ENCODE measurements around the gene KIFC3. TPM values are rescaled to one million over a fixed set of nuclear protein-coding genes. Genes with fewer than 3 reads are reported as not detected.

Gene KIFC3
- total and polyA plus RNA-seq, 2 of the 13 experiments (the other 11 are each of a cell fraction or from before 2014, with no cell fraction given) = 42.1 to 45.3 TPM

GRCh38 chr16:57802341-57803133, at the start of gene KIFC3 (continued):
- peak; percentile 71; the same call in 1 of the 2 replicates for TF ChIP-seq ZNF280D (CRISPR knock-in tag; IDR thresholded peaks at IDR 0.05)
- no peak for TF ChIP-seq AKNA (CRISPR knock-in tag; IDR thresholded peaks at IDR 0.05; ENCODE audit: borderline replicate concordance)
- TF ChIP-seq MAFF (IDR thresholded peaks at IDR 0.05; ENCODE audit: low read depth, low read length) = no peak
- peak; percentile 72 for TF ChIP-seq SP4 (CRISPR knock-in tag; IDR thresholded peaks at IDR 0.05)
- peak; percentile 33; the same call in 1 of the 2 replicates for TF ChIP-seq ZNF629 (CRISPR knock-in tag; conservative IDR thresholded peaks at IDR 0.05)
- TF ChIP-seq HDAC6 (IDR thresholded peaks at IDR 0.05; ENCODE audit: low read depth, low read length) = no peak
- no peak for TF ChIP-seq EHMT2 (IDR thresholded peaks at IDR 0.05; ENCODE audit: borderline replicate concordance, low read depth, low read length)
- no peak for TF ChIP-seq ZNF644 (CRISPR knock-in tag; IDR thresholded peaks at IDR 0.05; ENCODE audit: low read depth)
- no peak for TF ChIP-seq NCOA1 (CRISPR knock-in tag; IDR thresholded peaks at IDR 0.05)
- 0 out of 2 replicates have a peak, but pooled peaks have one; percentile 66 for TF ChIP-seq TEAD2 (CRISPR knock-in tag; IDR thresholded peaks at IDR 0.05)
- TF ChIP-seq ZNF24 (IDR thresholded peaks at IDR 0.05) = no peak
- no peak; the same call in 1 of the 2 replicates for TF ChIP-seq MIER2 (CRISPR knock-in tag; IDR thresholded peaks at IDR 0.05)
- TF ChIP-seq, protein P1, sequence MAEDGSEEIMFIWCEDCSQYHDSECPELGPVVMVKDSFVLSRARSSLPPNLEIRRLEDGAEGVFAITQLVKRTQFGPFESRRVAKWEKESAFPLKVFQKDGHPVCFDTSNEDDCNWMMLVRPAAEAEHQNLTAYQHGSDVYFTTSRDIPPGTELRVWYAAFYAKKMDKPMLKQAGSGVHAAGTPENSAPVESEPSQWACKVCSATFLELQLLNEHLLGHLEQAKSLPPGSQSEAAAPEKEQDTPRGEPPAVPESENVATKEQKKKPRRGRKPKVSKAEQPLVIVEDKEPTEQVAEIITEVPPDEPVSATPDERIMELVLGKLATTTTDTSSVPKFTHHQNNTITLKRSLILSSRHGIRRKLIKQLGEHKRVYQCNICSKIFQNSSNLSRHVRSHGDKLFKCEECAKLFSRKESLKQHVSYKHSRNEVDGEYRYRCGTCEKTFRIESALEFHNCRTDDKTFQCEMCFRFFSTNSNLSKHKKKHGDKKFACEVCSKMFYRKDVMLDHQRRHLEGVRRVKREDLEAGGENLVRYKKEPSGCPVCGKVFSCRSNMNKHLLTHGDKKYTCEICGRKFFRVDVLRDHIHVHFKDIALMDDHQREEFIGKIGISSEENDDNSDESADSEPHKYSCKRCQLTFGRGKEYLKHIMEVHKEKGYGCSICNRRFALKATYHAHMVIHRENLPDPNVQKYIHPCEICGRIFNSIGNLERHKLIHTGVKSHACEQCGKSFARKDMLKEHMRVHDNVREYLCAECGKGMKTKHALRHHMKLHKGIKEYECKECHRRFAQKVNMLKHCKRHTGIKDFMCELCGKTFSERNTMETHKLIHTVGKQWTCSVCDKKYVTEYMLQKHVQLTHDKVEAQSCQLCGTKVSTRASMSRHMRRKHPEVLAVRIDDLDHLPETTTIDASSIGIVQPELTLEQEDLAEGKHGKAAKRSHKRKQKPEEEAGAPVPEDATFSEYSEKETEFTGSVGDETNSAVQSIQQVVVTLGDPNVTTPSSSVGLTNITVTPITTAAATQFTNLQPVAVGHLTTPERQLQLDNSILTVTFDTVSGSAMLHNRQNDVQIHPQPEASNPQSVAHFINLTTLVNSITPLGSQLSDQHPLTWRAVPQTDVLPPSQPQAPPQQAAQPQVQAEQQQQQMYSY (CRISPR knock-in tag; IDR thresholded peaks at IDR 0.05) = no peak; the same call in 1 of the 2 replicates
- TF ChIP-seq MZF1 (CRISPR knock-in tag; IDR thresholded peaks at IDR 0.05; ENCODE audit: borderline replicate concordance) = peak; percentile 50; the same call in 1 of the 2 replicates
- peak; percentile 95 for TF ChIP-seq ARID2 (CRISPR knock-in tag; IDR thresholded peaks at IDR 0.05; ENCODE audit: borderline replicate concordance)
- TF ChIP-seq REL (CRISPR knock-in tag; conservative IDR thresholded peaks at IDR 0.05) = peak; percentile 94

Data from HepG2 (cell line).